ENCODE measurements around the gene RBMS2. TPM values are rescaled to one million over a fixed set of nuclear protein-coding genes. Genes with fewer than 3 reads are reported as not detected.
A peak's percentile ranks its signal among the peaks of the same experiment; 100 is the strongest.

RBMS2 gene
- total RNA-seq, 1 experiment from 2014 or later = 31.0 TPM

- no peak for DNase-seq (ENCODE audit: low read depth in 1 of 2, low spot score in 2 of 2)
- H3K27me3 ChIP-seq (replicated peaks) = no peaks in the 10 kb centered on the region
- no peak overlapping the region for H3K4me3 ChIP-seq
- no peaks in the 10 kb centered on the region for H3K9me3 ChIP-seq (replicated peaks)
- peaks cover 96% of the 10 kb centered on the region for H3K36me3 ChIP-seq
- no peak overlapping the region for H3K27ac ChIP-seq
- H3K4me1 ChIP-seq (replicated peaks) = no peaks in the 10 kb centered on the region
Measured at GRCh38 chr12:56602239-56602638, 80.6 kb downstream of the RBMS2 start.

- Histone ChIP-seq H3K9me3 (replicated peaks) (no peaks in the 10 kb centered on the region), H3K27ac (no peak overlapping the region), H3K4me1 (replicated peaks) (no peaks in the 10 kb centered on the region), H3K36me3 (peaks cover 92% of the 10 kb centered on the region), H3K27me3 (replicated peaks) (no peaks in the 10 kb centered on the region), H3K4me3 (no peak overlapping the region)
- no peak for DNase-seq (ENCODE audit: low read depth in 1 of 2, low spot score in 2 of 2)
Measured at GRCh38 chr12:56604355-56604754, 82.7 kb downstream of the RBMS2 start.

- H3K4me3 ChIP-seq = no peak overlapping the region
Measured at GRCh38 chr12:56614627-56615026, 93.0 kb downstream of the RBMS2 start.

GRCh38 chr12:56616244-56616643 lies 94.6 kb downstream of the RBMS2 start:
- H3K36me3 ChIP-seq = peaks cover 78% of the 10 kb centered on the region
- H3K4me1 ChIP-seq (replicated peaks) = no peaks in the 10 kb centered on the region
- H3K27ac ChIP-seq = no peak overlapping the region
- no peak overlapping the region for H3K4me3 ChIP-seq
- no peaks in the 10 kb centered on the region for H3K9me3 ChIP-seq (replicated peaks)
- H3K27me3 ChIP-seq (replicated peaks) = no peaks in the 10 kb centered on the region
- DNase-seq (ENCODE audit: low read depth in 1 of 2, low spot score in 2 of 2) = no peak

More at GRCh38 chr12:56614627-56615026, 93.0 kb downstream of the RBMS2 start:
- H3K27ac ChIP-seq = no peak overlapping the region
- no peaks in the 10 kb centered on the region for H3K27me3 ChIP-seq (replicated peaks)
- DNase-seq (ENCODE audit: low read depth in 1 of 2, low spot score in 2 of 2) = no peak
- H3K4me1 ChIP-seq (replicated peaks) = no peaks in the 10 kb centered on the region
- peaks cover 86% of the 10 kb centered on the region for H3K36me3 ChIP-seq
- no peaks in the 10 kb centered on the region for H3K9me3 ChIP-seq (replicated peaks)

GRCh38 chr12:56616925-56617324 lies 95.3 kb downstream of the RBMS2 start:
- Histone ChIP-seq H3K27ac (no peak overlapping the region), H3K9me3 (replicated peaks) (no peaks in the 10 kb centered on the region), H3K36me3 (peaks cover 73% of the 10 kb centered on the region), H3K27me3 (replicated peaks) (no peaks in the 10 kb centered on the region), H3K4me1 (replicated peaks) (no peaks in the 10 kb centered on the region), H3K4me3 (no peak overlapping the region)
- no peak for DNase-seq (ENCODE audit: low read depth in 1 of 2, low spot score in 2 of 2)

GRCh38 chr12:56622535-56622934 lies 100.9 kb downstream of the RBMS2 start:
- no peaks in the 10 kb centered on the region for H3K9me3 ChIP-seq (replicated peaks)
- no peaks in the 10 kb centered on the region for H3K27me3 ChIP-seq (replicated peaks)
- H3K36me3 ChIP-seq = peaks cover 53% of the 10 kb centered on the region
- DNase-seq (ENCODE audit: low read depth in 1 of 2, low spot score in 2 of 2) = no peak
- H3K27ac ChIP-seq = no peak overlapping the region
- no peaks in the 10 kb centered on the region for H3K4me1 ChIP-seq (replicated peaks)
- no peak overlapping the region for H3K4me3 ChIP-seq

GRCh38 chr12:56626701-56627100 lies 105.1 kb downstream of the RBMS2 start:
- Histone ChIP-seq H3K9me3 (replicated peaks) (no peaks in the 10 kb centered on the region), H3K36me3 (peaks cover 39% of the 10 kb centered on the region), H3K4me3 (no peak overlapping the region), H3K27me3 (replicated peaks) (no peaks in the 10 kb centered on the region), H3K27ac (no peak overlapping the region), H3K4me1 (replicated peaks) (peaks cover 9% of the 10 kb centered on the region)
- DNase-seq (ENCODE audit: low read depth in 1 of 2, low spot score in 2 of 2) = no peak

GRCh38 chr12:56628671-56629458 lies 107.2 kb downstream of the RBMS2 start:
- peak overlapping the region; percentile 69 for H3K4me3 ChIP-seq
- peak overlapping the region; percentile 34 for H3K27ac ChIP-seq
- H3K27me3 ChIP-seq (replicated peaks) = no peaks in the 10 kb centered on the region
- H3K9me3 ChIP-seq (replicated peaks) = no peaks in the 10 kb centered on the region
- H3K36me3 ChIP-seq = peaks cover 26% of the 10 kb centered on the region
- H3K4me1 ChIP-seq (replicated peaks) = peaks cover 23% of the 10 kb centered on the region
- DNase-seq (ENCODE audit: low read depth in 1 of 2, low spot score in 2 of 2) = peak; percentile 52 to 55

- DNase-seq (ENCODE audit: low read depth in 1 of 2, low spot score in 2 of 2) = no peak
- peaks cover 31% of the 10 kb centered on the region for H3K4me1 ChIP-seq (replicated peaks)
Measured at GRCh38 chr12:56629459-56630179, 108.0 kb downstream of the RBMS2 start.

GRCh38 chr12:56630180-56630632 lies 108.6 kb downstream of the RBMS2 start, which contains the start of gene BAZ2A:
Gene BAZ2A (minus strand): TSS chr12:56630326. CDS start chr12:56617530, 12,796 bp downstream.
- Histone ChIP-seq H3K4me3 (peak within 1 kb of the TSS; percentile 69), H3K27me3 (replicated peaks) (no peaks in the 10 kb centered on the region), H3K4me1 (replicated peaks) (peaks cover 32% of the 10 kb centered on the region), H3K9me3 (replicated peaks) (no peaks in the 10 kb centered on the region), H3K27ac (peak within 1 kb of the TSS; percentile 47), H3K36me3 (peaks cover 18% of the 10 kb centered on the region)
- peak; percentile 40 to 82 for DNase-seq (ENCODE audit: low read depth in 1 of 2, low spot score in 2 of 2)

More at GRCh38 chr12:56629459-56630179, 108.0 kb downstream of the RBMS2 start:
- H3K36me3 ChIP-seq = peaks cover 18% of the 10 kb centered on the region
- peak overlapping the region; percentile 69 for H3K4me3 ChIP-seq
- no peaks in the 10 kb centered on the region for H3K27me3 ChIP-seq (replicated peaks)
- H3K9me3 ChIP-seq (replicated peaks) = no peaks in the 10 kb centered on the region
- peak overlapping the region; percentile 47 for H3K27ac ChIP-seq

- no peak overlapping the region for H3K4me3 ChIP-seq
Measured at GRCh38 chr12:56631790-56632700, 110.4 kb downstream of the RBMS2 start.

GRCh38 chr12:56632701-56633467 lies 111.3 kb downstream of the RBMS2 start:
- DNase-seq (ENCODE audit: low read depth in 1 of 2, low spot score in 2 of 2) = no peak
- Histone ChIP-seq H3K4me3 (no peak overlapping the region), H3K36me3 (peaks cover 11% of the 10 kb centered on the region), H3K9me3 (replicated peaks) (no peaks in the 10 kb centered on the region), H3K27me3 (replicated peaks) (no peaks in the 10 kb centered on the region), H3K27ac (no peak overlapping the region), H3K4me1 (replicated peaks) (peaks cover 48% of the 10 kb centered on the region)

More at GRCh38 chr12:56631790-56632700, 110.4 kb downstream of the RBMS2 start:
- DNase-seq (ENCODE audit: low read depth in 1 of 2, low spot score in 2 of 2) = peak; percentile 40 to 63
- Histone ChIP-seq H3K36me3 (peaks cover 3% of the 10 kb centered on the region), H3K27ac (no peak overlapping the region), H3K4me1 (replicated peaks) (peaks cover 45% of the 10 kb centered on the region), H3K27me3 (replicated peaks) (no peaks in the 10 kb centered on the region), H3K9me3 (replicated peaks) (no peaks in the 10 kb centered on the region)

All from SJSA1 (cell line).